ENCODE data around the gene METTL14. TPM values are rescaled to one million over a fixed set of nuclear protein-coding genes. Genes with fewer than 3 reads are reported as not detected.

The METTL14 gene
- total RNA-seq (2022; extraction: Qiagen RNA extraction; ENCODE audit: low read depth) = 11.3 to 18.5 TPM (median 15.8 TPM) in 5 replicates

DNA sequence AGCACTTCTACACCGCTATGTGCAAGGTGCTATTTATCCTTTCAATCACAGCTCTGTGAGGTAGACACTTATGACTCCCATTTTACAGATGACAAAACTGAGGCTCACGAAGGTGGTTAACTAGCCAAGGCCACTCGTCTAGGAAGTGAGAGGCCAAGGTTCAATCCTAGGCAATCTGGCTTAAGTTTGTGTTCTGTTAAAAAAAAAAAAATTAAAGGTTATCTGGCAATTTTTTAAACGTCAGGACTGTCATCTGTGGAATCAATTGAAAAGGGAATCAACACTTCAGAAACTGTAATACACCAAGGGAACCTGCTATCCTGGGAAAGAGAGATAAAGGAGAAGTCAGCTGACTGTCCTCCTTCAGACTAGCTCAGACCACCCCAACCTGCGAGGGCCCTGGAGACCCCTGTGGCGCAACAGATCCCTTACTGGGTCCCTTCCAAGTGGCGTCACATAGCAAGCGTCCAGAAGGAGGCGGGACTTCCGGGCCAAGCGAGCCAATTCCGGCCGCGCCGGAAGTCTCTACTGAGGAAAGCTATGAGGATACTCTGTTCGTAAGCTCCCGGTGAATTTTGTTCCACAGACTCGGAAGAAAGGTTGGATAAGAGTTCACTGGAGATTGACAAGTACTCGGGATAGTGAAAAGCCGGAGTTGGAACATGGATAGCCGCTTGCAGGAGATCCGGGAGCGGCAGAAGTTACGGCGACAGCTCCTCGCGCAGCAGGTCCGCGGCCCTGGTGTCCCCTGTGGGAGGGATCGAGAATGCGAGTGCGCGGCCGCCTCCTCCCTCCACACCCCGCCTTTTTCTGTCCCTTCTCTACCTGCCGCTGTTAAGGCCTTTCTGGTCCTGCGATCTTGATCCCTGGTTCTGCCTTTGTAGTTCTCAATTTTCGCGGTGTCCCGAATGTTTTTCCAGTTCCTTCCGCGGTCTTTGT, at the start of gene METTL14:
TSS of gene METTL14 (plus strand) at position 520 of the 939 bp plus-strand sequence. CDS start at position 663, 143 bp downstream.

Other genes with a start within 250 kb of the METTL14 start
- 11.2 to 17.4 TPM (median 15.6 TPM) in 5 replicates for gene SEC24D, start 150.7 kb downstream of the METTL14 start, total RNA-seq (2022; extraction: Qiagen RNA extraction; ENCODE audit: low read depth)
- 0.96 to 1.5 TPM (median 1.2 TPM) in 5 replicates for gene SYNPO2, start 203.5 kb downstream of the METTL14 start, total RNA-seq (2022; extraction: Qiagen RNA extraction; ENCODE audit: low read depth)

All from A549 treated with RU486 at 1 μM for 4 hours (cell line).